GM10847 (cell line): ENCODE data around the gene ELMOD1.

Source experiments
- POLR2A ChIP-seq: IDR thresholded peaks from 2 replicates; pipeline ENCODE4 v1.6.1; 2011; ENCODE audit not compliant: insufficient read length; ENCODE audit errors: extremely low read depth

The ELMOD1 gene

GRCh38 chr11:107691000-107691750, 100.2 kb downstream of the ELMOD1 start:
- TF ChIP-seq POLR2A = no peak

GRCh38 chr11:107695446-107695845, 104.5 kb downstream of the ELMOD1 start:
- no peak for TF ChIP-seq POLR2A

GRCh38 chr11:107696140-107696539, 105.2 kb downstream of the ELMOD1 start:
- no peak for TF ChIP-seq POLR2A

- TF ChIP-seq POLR2A = no peak
Observed at GRCh38 chr11:107697291-107697690, 106.3 kb downstream of the ELMOD1 start.

GRCh38 chr11:107699371-107700285, 108.7 kb downstream of the ELMOD1 start:
- no peak for TF ChIP-seq POLR2A

- TF ChIP-seq POLR2A = no peak
Observed at GRCh38 chr11:107702109-107702660, 111.2 kb downstream of the ELMOD1 start.

GRCh38 chr11:107702723-107703122, 111.8 kb downstream of the ELMOD1 start:
- TF ChIP-seq POLR2A = no peak

GRCh38 chr11:107704451-107704850, 113.5 kb downstream of the ELMOD1 start:
- TF ChIP-seq POLR2A = no peak

GRCh38 chr11:107705027-107705426, 114.1 kb downstream of the ELMOD1 start:
- no peak for TF ChIP-seq POLR2A

GRCh38 chr11:107706531-107706930, 115.6 kb downstream of the ELMOD1 start:
- no peak for TF ChIP-seq POLR2A

- TF ChIP-seq POLR2A = no peak
Observed at GRCh38 chr11:107707215-107707671, 116.3 kb downstream of the ELMOD1 start.

- TF ChIP-seq POLR2A = no peak
Observed at GRCh38 chr11:107707807-107708206, 116.9 kb downstream of the ELMOD1 start.

GRCh38 chr11:107708792-107709191, 117.8 kb downstream of the ELMOD1 start:
- TF ChIP-seq POLR2A = no peak

GRCh38 chr11:107710301-107710700, 119.4 kb downstream of the ELMOD1 start:
- no peak for TF ChIP-seq POLR2A

- no peak for TF ChIP-seq POLR2A
Observed at GRCh38 chr11:107711861-107712755, 121.2 kb downstream of the ELMOD1 start, which contains the start of gene SLN. Gene SLN, minus strand, starts transcription at chr11:107712056.
